ENCODE results near the gene TECTA.
"Not testable (repeated sequence)": the region's sequence is repeated elsewhere in the genome, so short reads cannot be mapped to it uniquely, and the experiment has no call there.

TECTA gene

GRCh38 chr11:121110871-121111724 is 10.1 kb downstream of the TECTA start:
- H3K36me3 ChIP-seq (ENCODE audit: control insufficient read depth, low read length): no peaks in the 10 kb centered on the region
- H3K9me3 ChIP-seq (ENCODE audit: control insufficient read depth, insufficient read depth, low read length): no peaks in the 10 kb centered on the region
- no peaks in the 10 kb centered on the region for H3K79me2 ChIP-seq (ENCODE audit: control insufficient read depth, low read length)
- no peak overlapping the region for H3K27ac ChIP-seq (ENCODE audit: low read depth, low read length)
- no peak overlapping the region for H3K4me3 ChIP-seq (ENCODE audit: low read length)
- H3K4me1 ChIP-seq (ENCODE audit: control insufficient read depth, low read length): no peaks in the 10 kb centered on the region
- TF ChIP-seq EZH2phosphoT487 (IDR thresholded peaks at IDR 0.05; ENCODE audit: borderline replicate concordance, low read length): no peak
- TF ChIP-seq CTCF (IDR thresholded peaks at IDR 0.05; ENCODE audit: low read depth, low read length, poor library complexity, severe bottlenecking): no peak
- no peaks in the 10 kb centered on the region for H4K20me1 ChIP-seq (ENCODE audit: control insufficient read depth, insufficient read depth, low read depth, low read length)
- H3K9me2 ChIP-seq (replicated peaks; ENCODE audit: control insufficient read depth, low read length): no peaks in the 10 kb centered on the region
- H3K27me3 ChIP-seq (ENCODE audit: control insufficient read depth, low read length): peaks cover 10% of the 10 kb centered on the region
- no peak overlapping the region for H3K4me2 ChIP-seq (ENCODE audit: low read length)
- H3F3A ChIP-seq (ENCODE audit: control insufficient read depth, insufficient read depth): no peaks in the 10 kb centered on the region

- no peaks in the 10 kb centered on the region for H3K79me2 ChIP-seq (ENCODE audit: control insufficient read depth, low read length)
- H3K36me3 ChIP-seq (ENCODE audit: control insufficient read depth, low read length): no peaks in the 10 kb centered on the region
- H3K9me2 ChIP-seq (replicated peaks; ENCODE audit: control insufficient read depth, low read length): no peaks in the 10 kb centered on the region
- no peak overlapping the region for H3K4me3 ChIP-seq (ENCODE audit: low read length)
- H3K4me1 ChIP-seq (ENCODE audit: control insufficient read depth, low read length): no peaks in the 10 kb centered on the region
- H4K20me1 ChIP-seq (ENCODE audit: control insufficient read depth, insufficient read depth, low read depth, low read length): no peaks in the 10 kb centered on the region
- no peak overlapping the region for H3K4me2 ChIP-seq (ENCODE audit: low read length)
- no peaks in the 10 kb centered on the region for H3K9me3 ChIP-seq (ENCODE audit: control insufficient read depth, insufficient read depth, low read length)
- H3F3A ChIP-seq (ENCODE audit: control insufficient read depth, insufficient read depth): no peaks in the 10 kb centered on the region
- TF ChIP-seq EZH2phosphoT487 (IDR thresholded peaks at IDR 0.05; ENCODE audit: borderline replicate concordance, low read length) (no peak), CTCF (IDR thresholded peaks at IDR 0.05; ENCODE audit: low read depth, low read length, poor library complexity, severe bottlenecking) (peak; percentile 56)
- H3K27ac ChIP-seq (ENCODE audit: low read depth, low read length): no peak overlapping the region
- H3K27me3 ChIP-seq (ENCODE audit: control insufficient read depth, low read length): peaks cover 10% of the 10 kb centered on the region
These were observed 11.7 kb downstream of the TECTA start for GRCh38 chr11:121112498-121113455.

GRCh38 chr11:121113611-121114010 is 12.6 kb downstream of the TECTA start:
- Histone ChIP-seq H3K4me1 (ENCODE audit: control insufficient read depth, low read length) (no peaks in the 10 kb centered on the region), H3K79me2 (ENCODE audit: control insufficient read depth, low read length) (no peaks in the 10 kb centered on the region), H3K27ac (ENCODE audit: low read depth, low read length) (no peak overlapping the region), H3K9me2 (replicated peaks; ENCODE audit: control insufficient read depth, low read length) (no peaks in the 10 kb centered on the region), H3K9me3 (ENCODE audit: control insufficient read depth, insufficient read depth, low read length) (no peaks in the 10 kb centered on the region), H3K36me3 (ENCODE audit: control insufficient read depth, low read length) (no peaks in the 10 kb centered on the region), H4K20me1 (ENCODE audit: control insufficient read depth, insufficient read depth, low read depth, low read length) (no peaks in the 10 kb centered on the region), H3K27me3 (ENCODE audit: control insufficient read depth, low read length) (peaks cover 10% of the 10 kb centered on the region), H3K4me2 (ENCODE audit: low read length) (no peak overlapping the region), H3K4me3 (ENCODE audit: low read length) (no peak overlapping the region), H3F3A (ENCODE audit: control insufficient read depth, insufficient read depth) (no peaks in the 10 kb centered on the region)
- TF ChIP-seq EZH2phosphoT487 (IDR thresholded peaks at IDR 0.05; ENCODE audit: borderline replicate concordance, low read length) (no peak), CTCF (IDR thresholded peaks at IDR 0.05; ENCODE audit: low read depth, low read length, poor library complexity, severe bottlenecking) (no peak)

- H3K4me2 ChIP-seq (ENCODE audit: low read length); H4K20me1 ChIP-seq (ENCODE audit: control insufficient read depth, insufficient read depth, low read depth, low read length); H3K4me3 ChIP-seq (ENCODE audit: low read length); H3K27me3 ChIP-seq (ENCODE audit: control insufficient read depth, low read length); H3K9me2 ChIP-seq (replicated peaks; ENCODE audit: control insufficient read depth, low read length); H3K79me2 ChIP-seq (ENCODE audit: control insufficient read depth, low read length); H3K4me1 ChIP-seq (ENCODE audit: control insufficient read depth, low read length); H3K36me3 ChIP-seq (ENCODE audit: control insufficient read depth, low read length); H3K9me3 ChIP-seq (ENCODE audit: control insufficient read depth, insufficient read depth, low read length); H3K27ac ChIP-seq (ENCODE audit: low read depth, low read length); H3F3A ChIP-seq (ENCODE audit: control insufficient read depth, insufficient read depth): not testable (repeated sequence)
These were observed 14.0 kb downstream of the TECTA start for GRCh38 chr11:121115024-121115423.

All from DOHH2 (cell line).